Stimulated activated CD8-positive, alpha-beta memory T cell treated with anti-CD3 and anti-CD28 coated beads, Interleukin-15, amount 100 ng/mL, for 48 hours (primary cell): ENCODE data around the gene CDC45.

ENCODE experiments used
- DNase-seq, 2 donors: peaks; one replicate each; pipeline ENCODE4 v3.0.0-alpha.2; 2020; ENCODE audit warnings: low read depth in 2 of 2

CDC45 gene

DNA sequence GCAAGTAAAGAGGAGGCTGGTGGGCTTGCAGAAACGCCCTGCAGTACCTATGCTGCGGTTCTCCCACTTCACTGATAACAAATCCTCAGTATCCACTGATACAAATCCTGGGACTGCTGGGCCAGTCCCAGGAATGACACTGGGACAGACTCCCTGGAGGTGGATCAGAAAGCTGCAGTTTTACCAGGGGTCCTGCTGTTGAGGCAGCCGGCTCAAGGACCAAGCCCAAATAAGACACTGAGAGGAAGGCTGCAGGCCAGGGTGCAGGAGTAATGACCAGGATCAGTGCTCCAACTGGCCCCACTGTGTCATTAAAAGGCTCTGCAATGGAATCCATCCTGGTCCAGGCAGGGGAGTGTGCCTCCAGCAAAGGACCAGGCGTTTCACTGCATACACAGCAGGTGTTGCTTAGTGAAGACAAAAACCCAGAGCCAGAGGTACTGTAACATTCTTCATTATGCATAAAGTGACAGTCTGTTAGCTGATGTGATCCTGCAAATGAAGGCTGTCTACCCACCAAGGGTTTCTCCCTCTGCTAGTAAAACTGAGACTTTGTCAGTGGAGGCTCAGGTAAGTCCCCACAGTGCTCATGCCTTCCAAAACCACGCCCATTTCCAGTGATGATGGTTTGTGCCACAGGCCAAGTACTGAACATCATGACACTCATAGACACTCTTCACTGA, 30.8 kb upstream of the CDC45 start:
- peak in 1 of 2 donors; percentile 49 for DNase-seq

DNA sequence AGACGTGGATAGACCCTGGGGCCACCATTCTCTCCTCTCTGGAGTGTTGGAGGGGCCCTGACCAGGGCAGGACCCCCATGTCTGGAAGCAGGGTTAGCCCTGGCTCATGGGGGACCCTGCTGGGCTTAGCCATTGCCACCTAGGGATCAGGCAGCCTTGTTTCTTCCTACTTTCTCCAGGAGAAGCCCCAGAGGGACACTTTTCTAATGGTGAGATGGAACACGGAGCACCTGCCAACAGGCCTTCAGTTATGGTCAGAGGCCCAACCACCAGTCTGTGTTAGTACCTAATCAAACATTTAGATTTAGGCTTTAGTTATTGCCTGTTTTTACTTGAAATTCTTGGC, 30.3 kb upstream of the CDC45 start:
- DNase-seq = no peak

DNA sequence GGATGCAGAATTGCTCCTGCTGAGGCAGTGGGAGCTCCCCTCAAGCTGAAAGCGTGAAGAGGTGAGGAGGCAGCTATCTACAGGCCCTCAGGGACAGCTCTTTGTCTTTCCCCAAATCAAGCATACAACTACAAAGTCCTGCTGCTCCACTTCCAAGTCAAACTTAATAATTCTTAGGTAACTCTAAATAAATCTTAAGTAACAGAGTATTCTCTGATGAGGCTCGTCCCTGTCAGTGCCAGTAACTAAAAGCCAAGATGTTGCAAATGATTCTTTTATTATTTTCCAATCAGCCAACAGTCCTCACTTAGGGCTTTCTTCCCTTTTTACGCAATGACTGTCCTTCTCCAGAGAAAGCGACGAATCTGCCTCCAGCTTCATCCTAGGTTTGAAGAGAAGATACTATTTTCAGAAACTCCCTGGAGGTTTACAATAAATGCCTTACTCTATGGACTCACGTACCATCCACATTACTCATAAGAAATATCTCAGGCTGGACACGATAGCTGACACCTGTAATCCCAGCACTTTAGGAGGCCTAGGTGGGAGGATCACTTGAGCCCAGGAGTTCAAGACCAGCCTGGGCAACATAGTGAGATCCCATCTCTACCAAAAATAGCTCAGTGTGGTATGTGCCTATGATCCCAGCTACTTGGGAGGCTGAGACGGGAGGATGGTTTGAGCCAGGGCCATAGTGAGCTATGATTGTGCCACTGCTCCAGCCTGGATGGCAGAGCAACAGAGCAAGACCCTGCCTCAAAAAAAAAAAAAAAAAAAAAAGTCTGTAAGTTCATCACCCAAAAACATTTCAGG, 29.2 kb upstream of the CDC45 start:
- DNase-seq = no peak

DNA sequence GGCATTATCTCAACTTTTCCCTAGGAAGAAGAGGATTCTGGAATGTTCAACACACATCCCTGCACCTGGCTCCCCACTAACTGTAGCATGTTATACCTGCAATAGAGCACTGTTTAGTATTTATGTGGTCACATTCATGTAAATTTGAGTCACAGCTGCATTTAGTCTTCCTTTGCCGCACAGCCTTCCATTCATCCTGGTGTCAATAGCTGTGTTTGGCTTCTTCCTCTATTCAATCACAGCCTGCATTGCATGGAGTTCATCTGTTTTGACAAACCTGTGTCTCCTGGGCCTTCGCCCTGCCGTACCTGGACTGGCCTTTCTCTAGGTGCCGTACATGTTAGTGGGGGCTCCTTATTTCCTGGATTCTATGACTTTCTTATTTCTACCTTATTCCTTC, 28.1 kb upstream of the CDC45 start:
- no peak for DNase-seq

DNA sequence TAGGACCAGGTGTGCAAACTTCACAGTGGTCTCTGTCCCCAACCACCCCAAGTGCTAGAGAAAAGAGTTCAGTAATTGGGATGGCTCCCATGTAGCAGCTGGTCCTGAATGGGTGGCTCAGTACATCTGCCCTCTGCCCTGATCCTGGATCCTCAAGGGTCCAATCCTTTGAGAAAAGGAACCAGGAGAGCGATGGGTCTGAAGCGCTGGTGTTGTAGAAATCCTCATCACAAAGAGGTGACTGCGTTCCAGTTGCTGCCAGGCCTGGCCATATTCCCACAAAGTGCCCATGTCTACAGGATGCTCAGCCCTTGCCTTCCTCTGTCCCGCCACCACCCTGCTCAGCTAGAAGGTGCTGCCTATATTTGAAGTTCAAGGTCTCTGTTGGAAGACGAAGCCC, 26.0 kb upstream of the CDC45 start:
- no peak for DNase-seq

DNA sequence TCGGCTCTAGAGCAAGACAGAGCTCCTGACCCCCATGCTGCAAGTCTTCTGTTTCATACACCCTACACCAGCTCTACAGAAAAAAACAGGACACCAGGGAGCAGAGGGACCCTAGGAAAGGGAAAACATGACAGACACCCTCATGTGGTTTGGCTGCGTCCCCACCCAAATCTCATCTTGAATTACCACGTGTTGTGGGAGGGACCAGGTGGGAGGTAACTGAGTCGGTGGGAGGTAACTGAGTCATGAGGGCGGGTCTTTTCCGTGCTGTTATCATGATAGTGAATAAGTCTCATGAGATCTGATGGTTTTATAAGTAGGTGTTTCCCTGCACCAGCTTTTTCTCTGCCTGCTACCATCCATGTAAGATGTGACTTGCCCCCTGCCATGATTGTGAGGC, 25.6 kb upstream of the CDC45 start:
- DNase-seq = no peak

DNA sequence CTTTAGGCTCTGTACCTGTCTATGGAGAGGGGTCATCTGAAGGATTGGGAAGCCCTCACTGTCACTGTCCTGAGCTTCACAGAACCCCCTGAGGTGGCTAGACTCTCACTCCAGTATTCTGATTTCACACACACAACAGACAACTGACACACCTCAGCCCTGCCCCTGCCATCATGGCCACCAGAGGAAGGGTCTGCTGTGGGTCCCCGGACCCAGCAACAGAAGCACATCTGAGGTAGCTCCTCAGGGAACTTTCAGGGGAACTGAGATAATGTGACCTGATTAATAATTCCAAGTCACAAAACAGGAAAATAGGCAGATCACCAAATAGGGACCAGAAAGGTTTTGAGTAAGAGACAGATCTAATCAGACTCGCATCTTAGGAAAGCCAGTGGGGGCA, 24.7 kb upstream of the CDC45 start:
- no peak for DNase-seq

DNA sequence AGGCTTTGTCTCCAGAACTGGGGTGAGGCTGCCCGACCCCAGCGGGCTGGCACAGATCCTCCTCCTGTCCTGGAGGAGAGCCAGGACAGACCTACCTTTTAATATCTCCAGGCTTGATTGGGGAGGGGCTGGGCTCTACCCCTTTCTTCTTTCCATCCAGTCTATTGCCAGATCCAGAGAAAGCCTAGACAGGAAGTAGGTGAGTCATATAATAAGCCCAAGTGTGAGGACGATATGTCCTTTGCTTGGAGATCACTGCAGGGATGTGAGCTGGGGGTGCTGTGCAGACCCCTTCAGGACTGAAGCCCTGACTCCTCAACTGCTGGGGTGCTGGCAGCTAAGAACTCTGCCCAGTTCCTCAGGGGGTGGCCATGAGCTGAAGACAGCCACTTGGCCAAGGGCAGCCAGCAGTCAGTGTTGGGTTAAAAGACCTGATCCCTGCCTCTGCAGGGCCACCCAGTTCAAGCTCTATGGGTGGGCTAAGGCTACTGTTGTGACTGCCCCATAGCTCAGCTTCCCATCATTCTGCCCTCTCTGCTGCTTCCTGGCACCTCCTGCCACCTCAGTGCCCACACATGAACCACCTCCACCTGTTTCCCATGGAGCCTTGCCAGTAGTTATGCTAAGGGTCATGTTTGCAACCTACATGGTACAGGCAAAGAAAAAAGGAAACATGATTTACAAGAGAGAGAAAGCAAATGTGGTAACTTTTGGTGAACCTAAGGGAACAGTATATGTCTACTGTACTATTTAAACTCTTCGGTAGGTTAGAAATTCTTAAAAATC, 23.9 kb upstream of the CDC45 start:
- DNase-seq = no peak

DNA sequence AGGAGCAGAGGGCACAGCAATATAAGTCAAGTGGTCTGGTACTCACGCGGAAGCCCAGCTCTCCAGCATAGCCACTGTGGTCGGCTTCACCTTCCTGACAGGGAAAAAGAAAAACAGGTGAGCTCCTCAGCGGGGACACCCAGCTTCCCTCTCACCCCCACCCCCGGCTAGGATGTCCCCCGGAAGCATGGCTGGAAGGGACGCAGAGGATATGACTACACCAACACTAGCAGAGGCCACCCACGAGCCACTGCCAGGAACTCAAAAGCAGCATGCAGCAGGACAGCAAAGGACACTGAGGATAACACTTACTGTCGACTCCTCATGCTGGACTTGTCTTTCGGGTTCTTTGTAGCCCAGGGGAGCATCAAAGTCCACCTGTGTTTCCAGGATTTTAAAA, 23.2 kb upstream of the CDC45 start:
- no peak for DNase-seq

DNA sequence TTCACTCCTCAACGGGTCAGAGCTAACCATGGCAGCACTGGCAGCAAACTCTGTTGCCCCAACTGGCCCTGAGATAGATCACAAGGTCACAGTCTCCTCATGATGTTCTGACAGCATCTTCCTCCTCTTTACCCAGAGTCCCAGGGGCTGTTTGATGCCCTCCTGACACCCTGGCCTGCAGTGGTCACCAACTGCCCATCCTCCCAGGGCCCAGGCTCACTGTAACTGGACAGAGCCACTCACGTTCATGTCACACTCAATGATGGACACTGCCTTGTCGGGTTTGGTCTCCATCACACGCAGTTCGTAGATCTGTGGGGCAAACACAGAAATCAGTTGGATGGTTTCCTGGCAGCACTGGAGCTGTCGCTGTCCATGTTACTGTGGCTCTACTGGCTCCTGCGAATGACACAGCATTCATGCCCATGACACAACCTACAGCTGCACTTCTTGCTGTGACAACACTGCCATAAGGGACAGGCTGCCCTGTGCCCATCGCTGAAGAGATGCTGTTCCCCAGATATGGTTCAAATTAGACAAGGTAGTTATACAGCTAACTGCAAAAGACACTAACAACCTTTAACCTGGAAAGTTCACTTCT, 21.8 kb upstream of the CDC45 start:
- no peak for DNase-seq

DNA sequence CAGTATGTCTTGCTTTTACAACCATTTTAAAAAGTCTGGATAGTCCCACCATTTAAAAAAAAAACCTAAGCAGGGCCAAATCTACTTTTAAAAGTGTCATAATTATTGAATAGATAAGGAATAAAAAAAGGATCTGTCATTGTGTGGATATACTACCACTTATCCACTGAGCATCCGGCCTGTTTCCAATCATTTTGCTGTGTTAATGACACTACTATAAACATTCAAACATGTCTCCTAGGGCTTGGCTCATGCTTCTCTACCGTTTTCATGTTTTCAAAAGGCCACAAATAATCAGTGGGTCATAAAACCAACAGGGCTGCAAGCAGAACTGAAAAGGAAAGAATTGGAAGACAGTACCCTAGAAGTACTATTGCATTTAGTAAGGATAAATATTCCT, 19.7 kb upstream of the CDC45 start:
- DNase-seq = no peak

DNA sequence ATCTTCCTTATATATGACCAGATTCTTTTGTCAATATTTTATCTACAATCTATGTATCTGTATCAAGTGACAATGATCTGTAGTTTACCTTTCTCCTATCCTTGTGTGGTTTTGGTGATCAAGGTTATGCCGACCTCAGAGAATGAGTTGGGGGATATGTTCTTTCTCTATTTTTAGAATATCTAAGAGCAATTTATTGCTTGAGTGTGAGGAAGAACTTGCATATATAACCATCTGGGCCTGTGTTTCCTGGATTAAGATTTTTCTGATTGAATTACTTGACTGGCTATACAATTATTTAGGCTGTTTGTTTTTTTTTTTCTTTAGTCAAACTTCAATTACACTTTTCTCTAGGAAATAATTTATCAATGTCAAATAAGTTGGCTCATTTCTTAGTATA, 18.2 kb upstream of the CDC45 start:
- DNase-seq = no peak

DNA sequence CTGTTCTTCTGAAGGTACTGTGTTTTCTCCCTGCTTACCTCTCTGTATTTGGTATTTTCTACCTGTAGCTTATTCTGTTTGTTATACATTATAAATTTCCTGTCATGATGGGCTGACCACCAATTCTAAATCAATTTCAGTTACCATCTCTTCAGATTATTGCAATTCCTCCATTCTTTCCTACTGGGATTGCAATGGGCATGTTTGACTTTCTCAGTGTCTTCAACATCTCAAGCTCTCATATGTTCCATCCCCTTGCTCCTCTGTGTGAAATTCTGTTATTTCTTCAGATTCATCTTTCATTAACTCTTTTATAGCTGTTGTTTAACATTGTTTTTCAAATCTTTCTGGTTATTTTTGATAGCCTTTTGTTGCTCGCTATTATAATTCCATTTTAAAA, 16.7 kb upstream of the CDC45 start:
- DNase-seq = no peak

DNA sequence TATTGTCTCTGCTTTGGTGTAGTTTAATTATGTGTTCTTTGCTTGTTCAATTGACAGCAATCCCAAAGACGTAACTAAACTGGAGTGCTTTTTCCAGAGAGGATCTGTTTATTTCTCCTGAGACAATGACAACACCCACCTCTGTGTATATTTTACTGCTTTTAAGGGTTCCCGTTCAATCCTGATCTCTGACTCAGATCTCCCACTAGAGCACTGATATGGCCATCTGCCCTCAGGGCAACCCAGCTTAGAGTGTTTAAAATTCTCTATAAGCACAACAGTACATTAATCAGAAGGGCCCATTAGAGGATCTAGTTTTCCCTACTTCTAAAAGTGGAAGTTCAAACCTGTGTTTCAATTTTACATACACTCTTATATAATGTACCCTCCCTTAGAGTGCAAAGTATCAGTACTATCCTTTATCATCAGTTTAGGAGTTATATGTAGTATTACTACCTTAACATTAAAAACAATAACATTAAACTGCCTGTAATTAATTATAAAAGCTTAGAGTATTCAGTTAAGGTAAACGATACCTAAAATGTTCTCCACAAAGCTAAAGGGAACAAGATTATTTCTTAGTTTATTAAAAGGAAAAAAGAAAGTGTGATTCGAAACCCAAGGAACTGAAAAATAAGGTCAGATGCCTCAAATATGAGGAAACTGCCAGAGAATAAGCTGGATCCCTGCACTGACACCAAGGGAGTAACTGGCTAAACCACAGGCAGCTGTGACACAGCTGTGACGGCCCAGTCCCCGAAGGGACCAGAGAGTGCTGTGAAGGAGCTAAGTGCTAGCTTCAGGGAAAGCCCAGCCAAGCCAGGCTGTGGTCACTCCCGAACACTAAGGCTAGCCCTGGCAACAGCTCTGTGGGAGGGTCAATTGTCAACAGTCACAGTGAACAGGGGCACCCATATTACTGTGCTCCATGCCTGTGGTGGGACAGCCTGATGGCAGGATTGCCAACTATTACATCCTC, 15.9 kb upstream of the CDC45 start:
- DNase-seq = no peak

DNA sequence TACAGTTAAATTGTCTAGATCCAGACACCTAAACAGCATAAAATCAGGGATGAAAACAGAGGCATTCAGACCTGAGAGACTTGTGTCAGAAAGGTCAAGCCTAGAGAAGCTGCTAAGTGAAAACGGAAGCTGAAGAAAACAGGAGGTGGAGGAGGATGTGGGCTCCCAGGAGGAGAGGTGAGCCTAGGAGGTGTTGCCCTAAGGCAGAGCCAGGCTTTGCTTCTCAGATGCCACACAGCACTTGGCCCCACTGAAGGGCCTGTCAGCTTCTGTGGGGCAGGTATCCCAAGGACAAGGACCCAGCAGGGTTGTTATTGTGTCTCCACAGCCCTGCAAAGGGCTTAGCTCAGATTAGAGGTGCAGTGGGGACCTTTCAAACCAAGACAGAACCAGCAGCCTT, 15.2 kb upstream of the CDC45 start:
- no peak for DNase-seq

DNA sequence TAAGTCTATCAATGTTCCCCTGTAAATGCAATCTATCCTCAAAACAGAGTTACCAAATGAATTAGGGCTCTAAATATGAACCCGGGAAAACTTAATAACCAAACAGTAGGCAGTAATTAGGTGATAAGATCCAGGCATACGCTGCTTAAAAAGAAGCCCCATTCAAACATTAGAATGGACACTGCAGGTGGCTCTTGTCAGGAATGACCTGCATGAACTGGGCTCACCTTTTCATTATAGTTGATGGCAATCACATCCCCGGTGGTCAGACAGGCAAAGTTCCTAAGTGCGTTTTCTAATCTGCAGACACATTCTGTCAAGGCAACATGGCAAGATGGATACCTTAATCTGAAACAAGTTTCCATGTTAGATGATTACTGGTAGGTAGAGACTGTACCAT, 14.7 kb upstream of the CDC45 start:
- no peak for DNase-seq

DNA sequence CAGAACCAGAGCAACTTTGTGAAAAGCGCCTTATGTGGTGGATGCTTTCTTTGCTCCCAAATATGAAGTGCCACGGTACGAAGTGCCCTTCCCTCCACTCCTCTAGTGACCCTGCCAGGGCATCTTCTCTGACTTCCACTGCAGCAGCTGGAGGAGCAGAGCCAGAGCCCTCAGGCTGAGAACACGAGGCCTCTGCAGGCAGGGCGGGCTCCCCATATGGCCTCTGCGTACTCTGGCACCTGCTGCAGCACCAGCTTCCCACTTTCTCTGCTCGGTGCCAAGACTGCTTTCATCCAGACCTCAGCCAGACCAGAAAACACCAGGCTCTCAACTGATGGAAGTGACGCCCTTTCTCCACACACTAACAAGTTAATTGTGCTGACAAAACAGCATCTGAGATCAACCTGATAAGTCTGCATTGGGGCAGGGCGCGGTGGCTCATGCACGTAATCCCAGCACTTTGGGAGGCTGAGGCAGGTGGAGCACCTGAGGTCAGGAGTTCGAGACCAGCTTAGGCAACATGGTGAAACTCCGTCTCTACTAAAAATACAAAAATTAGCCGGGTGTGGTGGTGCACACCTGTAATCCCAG, 13.5 kb upstream of the CDC45 start:
- DNase-seq = no peak

DNA sequence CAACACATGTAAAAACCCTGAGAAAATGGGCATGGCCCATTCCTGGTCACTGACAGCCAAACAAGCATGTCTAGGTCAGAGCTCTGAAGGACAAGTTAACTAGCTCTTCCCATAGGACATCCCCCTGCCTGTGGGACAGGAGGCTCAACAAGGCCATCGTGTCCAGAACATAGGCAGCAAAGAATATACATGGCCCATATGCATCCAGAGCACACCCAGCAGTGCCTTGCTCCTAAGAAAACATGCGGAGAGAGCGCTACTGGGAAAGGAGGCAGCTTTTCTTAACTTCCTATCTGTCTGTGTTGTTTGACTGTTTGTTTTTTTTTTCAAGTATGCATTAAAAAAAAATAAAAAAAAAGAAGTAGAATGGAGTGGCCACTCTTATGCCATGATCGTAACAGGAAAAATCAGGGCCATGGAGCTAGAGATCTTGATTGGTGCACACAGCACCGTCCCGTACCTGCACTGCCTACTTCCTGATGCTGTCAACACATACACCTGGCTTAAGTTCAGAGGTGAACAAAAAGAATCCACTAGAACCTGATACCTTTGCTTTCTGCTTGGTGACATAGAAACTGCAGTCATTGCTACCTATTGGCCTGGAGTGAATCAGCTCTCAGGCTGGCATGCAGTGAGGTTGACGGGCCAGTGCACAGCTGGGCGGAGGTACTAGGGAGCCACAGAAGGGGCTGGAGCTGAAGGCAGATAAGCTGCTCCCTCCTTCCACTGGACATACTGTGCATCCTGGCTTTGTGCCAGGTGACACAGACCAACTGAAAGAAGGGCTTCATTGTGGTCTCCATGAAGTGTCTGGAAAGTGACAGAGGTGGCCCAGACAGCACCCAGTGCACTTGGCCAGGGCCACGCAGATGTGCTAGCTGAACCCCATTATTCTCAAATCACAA, 12.6 kb upstream of the CDC45 start:
- DNase-seq = no peak

DNA sequence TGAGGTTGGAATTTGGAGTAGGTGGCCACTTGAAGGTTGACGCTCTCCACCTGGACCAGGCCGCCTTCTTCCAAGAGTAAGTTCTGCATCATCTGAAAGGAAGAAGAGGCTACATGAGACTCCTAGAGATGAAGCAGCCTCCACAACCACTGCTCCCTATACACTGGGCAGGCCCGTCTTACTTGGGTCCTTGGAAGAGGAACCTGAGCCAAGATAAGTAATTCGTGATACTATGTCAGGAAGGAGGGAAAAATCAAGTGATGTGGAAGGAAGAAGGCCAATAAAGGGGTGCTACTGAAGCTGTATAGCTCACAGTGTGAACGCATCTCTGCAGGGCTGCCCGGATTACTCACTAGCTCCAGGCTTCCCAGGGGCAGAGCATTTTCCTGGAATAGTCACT, 11.8 kb upstream of the CDC45 start:
- no peak for DNase-seq

DNA sequence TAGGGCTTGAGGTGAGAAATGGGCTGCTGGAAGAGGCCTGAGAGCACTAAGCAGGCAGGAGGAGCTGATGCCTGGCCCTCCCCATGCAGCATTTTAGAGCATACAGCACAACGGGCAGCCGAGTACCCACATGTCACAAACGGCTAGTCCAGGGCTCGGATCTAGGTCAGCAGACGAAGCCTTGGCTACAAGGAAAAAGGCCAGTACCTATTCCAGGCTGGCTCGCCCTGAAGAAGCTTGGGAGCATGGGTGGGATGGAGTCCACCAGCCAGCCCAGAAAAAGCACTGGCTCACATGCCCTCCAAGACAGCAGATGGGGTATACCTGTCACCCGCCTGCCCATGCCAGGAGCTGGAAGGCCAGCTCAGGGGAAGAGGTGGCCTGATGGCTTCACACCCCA, 10.3 kb upstream of the CDC45 start:
- no peak for DNase-seq
